Right renal cortex interstitium (tissue), 3 donors: ENCODE data around the gene SKA2. TPM values are rescaled to one million over a fixed set of nuclear protein-coding genes. Genes with fewer than 3 reads are reported as not detected.
A peak's percentile ranks its signal among the peaks of the same experiment; 100 is the strongest.
"Not testable (repeated sequence)": the region's sequence is repeated elsewhere in the genome, so short reads cannot be mapped to it uniquely, and the experiment has no call there.

Experiments used
- DNase-seq, 3 donors: peaks; one replicate each; pipeline ENCODE4 v3.0.0-alpha.2; 2013; ENCODE audit warnings: low read depth in 3 of 3, low spot score in 2 of 3
- polyA plus RNA-seq, 3 donors: library from polyadenylated mRNA; unstranded; fragments of 120-200 nt; gene quantifications; one replicate each; pipeline ENCODE4 v1.2.1, GENCODE V29; 2013; ENCODE audit not compliant: insufficient read length in 3 of 3

Gene SKA2
- polyA plus RNA-seq, 3 donors, result 85.2 to 94.8 (median 91.9) TPM

DNA sequence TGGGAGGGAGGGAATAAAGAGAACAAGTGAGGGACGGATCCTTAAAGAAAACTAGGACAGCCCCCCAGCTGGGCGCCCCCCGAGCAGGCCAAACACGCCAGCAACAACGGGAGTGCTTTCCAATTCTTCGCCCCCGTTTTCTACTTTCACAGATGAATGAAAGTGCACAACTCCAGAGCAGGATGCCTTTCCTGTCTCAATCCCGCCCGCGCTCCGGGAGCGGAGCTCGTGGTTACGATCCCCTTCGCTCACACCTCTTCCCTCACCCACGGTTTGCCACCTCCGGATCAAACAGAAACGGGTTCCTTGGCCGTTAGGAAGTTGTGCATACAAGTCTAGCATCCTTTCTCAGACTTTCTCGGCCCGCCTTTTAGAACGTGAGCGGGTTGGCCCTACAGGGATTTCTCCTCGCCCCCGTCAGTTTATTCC, 680 bp downstream of the SKA2 start:
- peak in 1 of 3 donors; percentile 31 for DNase-seq

DNA sequence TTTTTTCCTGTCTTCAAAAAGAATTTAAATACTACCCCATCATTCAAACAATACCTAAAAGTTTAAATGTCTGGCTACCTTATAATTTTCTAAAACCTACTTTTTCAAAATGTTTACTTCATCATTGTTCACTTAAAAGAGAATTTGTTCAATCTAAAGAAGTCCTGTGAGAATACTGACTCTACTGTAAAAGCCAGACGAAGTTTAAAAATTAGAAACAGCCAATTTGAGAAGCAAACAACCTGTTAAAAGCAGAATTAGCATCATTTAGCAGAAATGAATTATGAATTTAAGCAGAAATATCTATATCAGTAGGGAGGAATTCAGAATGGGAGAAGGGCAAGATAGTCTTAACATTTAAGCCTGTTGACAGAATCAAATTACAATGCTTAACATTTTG, 2.1 kb downstream of the SKA2 start:
- no peak for DNase-seq

GRCh38 chr17:59151591-59151990, 3.4 kb downstream of the SKA2 start:
- no peak for DNase-seq

GRCh38 chr17:59151006-59151405, 4.0 kb downstream of the SKA2 start:
- no peak for DNase-seq

DNA sequence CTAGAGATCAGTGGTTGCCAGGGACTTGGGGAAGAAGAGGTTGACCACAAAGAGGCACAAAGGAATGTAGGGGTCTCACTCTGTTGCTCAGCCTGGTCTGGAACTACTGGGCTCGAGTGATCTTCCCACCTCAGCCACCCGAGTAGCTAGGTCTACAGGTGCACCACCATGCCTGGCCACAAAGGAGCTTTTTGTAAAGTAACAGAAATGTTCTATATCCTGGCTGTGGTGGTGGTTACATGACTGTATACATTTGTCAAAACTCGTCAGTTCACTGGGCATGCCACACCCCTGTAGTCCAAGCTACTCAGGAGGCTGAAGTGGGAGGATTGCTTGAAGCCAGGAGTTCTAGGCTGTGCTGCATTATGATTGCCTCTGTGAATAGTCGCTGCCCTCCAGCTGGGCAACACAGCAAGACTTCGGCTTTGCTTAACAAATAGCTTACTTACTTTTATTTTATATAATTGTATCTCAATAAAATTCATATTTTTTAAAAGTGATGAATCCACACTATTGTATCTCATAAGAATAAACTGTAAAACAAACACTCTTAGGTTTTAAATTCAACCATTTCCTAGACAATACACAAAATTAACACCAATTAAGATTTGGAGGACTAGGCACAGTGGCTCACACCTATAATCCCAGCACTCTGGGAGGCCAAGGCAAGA, 5.0 kb downstream of the SKA2 start:
- DNase-seq, result no peak

GRCh38 chr17:59149051-59149450, 5.9 kb downstream of the SKA2 start:
- no peak for DNase-seq

DNA sequence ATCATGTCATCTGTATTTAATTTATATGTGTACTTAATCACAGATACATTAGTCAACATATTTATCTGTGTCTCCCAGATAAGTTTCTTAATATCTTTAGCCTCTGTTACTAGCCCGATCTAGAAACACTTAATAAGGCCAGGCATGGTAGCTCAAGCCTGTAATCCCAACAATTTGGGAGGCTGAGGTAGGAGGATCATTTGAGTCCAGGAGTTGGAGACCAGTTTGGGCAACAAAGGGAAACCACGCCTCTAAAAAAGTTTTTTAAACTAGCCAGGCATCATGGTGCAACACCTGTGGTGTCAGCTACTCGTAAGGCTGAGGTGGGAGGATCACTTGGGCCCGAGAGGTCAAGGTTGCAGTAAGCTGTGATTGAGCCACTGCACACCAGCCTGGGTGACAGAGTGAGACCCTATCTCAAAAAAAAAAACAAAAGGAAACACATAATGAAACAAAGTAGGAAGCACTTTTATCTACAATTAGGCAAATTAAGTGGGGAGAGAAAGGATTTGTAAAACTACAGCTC, 9.4 kb downstream of the SKA2 start:
- DNase-seq, result no peak

DNA sequence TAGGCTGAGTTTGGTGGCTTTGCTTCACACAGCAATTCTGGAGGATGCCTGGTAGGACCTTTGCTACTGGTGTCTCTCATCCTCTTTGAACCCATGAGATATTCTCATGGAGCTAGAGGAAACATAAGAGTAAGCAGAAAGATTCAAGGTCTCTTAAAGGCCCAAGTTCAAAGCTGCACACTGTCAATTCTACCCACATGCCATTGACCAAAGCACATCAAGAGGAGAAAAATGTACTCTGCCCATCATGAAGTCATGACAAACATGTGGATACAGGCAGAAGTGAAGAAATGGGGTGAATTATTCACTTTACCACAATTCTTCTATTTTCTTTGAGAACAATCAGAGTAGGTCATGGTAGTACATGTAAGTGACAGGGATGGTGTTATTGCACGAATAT, 13.1 kb downstream of the SKA2 start:
- DNase-seq, result no peak

- no peak for DNase-seq
These were observed 15.0 kb downstream of the SKA2 start for GRCh38 chr17:59139939-59140338.

- DNase-seq, result not testable (repeated sequence)
These were observed 16.6 kb downstream of the SKA2 start for GRCh38 chr17:59138339-59138738.

GRCh38 chr17:59131131-59131530, 23.9 kb downstream of the SKA2 start:
- no peak for DNase-seq

DNA sequence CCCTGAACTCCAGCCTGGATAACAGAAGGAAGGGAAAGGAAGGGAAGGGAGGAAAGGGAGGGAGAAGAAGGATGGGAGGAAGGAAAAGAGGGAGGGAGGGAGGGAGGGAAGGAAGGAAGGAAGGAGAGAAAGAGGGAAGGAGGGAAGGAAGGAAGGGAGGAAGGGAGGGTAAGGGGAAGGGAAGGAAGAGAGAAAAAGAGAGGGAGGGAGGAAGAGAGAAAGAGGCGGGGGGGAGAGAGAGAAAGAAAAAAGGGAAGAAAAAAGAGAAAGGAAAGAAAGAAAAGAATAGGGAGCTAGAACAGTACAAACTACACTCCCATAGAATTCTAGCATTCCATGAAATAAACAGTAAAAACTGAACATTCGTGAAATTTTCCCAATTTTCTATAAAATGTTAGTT, 25.2 kb downstream of the SKA2 start:
- no peak for DNase-seq

GRCh38 chr17:59126809-59127417, 28.1 kb downstream of the SKA2 start:
- no peak for DNase-seq

DNA sequence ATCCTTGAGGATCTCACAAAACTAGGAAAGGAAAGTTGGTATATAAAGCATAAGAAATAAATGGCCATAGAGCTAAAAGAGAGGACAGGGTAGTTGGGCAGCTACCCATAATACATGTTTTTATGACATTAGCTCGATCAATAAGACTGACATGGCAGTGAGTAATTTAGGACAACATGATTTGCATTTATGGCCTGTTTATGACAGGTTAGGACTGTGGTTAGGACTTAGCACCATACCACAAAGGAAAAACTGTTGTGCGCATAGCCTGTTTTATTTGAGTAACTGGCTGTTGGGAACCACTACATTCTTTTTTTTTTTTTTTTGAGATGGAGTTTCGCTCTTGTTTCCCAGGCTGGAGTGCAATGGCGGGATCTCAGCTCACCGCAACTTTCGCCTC, 30.3 kb downstream of the SKA2 start:
- DNase-seq, result no peak

DNA sequence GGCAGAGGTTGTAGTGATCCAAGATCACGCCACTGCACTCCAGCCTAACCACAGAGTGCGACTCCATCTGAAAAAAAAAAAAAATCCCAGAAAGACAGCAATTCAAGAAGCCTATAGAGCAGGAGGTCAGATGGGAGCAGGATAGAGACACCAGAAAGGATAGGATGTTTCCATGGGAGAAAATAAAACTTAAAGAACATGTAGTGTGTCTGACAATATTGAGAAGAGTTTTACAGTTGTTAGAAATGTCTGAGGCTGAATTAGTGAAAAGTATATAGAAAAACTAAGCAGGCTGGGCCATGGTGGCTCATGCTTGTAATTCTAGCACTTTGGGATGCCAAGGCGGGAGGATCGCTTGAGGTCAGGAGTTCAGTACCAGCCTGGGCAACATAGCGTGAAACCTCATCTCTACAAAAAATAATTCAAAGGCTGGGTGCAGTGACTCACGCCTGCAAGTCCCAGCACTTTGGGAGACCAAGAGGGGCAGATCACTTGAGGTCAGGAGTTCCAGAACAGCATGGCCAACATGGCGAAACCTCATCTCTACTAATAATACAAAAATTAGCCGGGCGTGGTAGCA, 33.0 kb downstream of the SKA2 start:
- DNase-seq, result no peak

DNA sequence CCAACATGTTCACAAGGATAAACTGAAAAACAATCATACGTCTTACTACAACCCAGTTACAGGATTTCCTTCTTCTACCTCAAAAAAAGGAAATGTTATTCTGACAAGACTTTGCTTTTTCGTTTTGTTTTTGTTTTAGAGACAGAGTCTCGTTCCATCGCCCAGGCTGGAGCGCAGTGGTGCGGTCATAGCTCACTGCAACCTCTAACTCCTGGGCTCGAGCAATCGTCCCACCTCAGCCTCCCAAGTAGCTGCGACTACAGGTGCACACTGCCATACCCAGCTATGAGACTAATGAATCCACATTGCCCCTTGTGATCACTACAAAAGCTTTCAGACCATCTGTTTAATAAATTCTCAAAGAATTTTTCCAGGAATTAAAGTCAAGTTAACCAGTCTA, 39.5 kb downstream of the SKA2 start:
- no peak for DNase-seq

- DNase-seq, result no peak
These were observed 43.4 kb downstream of the SKA2 start for GRCh38 chr17:59111539-59111938.

- no peak for DNase-seq
These were observed 44.0 kb downstream of the SKA2 start for GRCh38 chr17:59110973-59111372.

GRCh38 chr17:59108400-59109102, 46.4 kb downstream of the SKA2 start:
- no peak for DNase-seq

DNA sequence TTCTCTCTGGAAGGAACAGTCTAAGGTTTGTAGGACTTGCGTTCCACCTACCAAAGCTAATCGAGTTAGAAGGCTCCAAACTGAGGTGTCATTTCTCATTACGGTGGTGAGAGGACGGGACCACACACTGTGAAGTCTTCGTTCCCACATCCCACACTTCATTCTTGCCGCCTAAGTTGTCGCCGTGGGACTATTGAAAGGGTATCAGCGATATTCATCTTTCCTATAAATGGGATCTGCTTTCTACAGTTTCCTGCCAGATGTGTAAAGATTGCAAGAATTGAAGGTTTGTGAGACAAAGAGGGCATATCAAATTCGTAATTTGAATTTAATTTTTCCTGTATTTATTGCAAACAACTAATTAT, 47.7 kb downstream of the SKA2 start:
- no peak for DNase-seq

DNA sequence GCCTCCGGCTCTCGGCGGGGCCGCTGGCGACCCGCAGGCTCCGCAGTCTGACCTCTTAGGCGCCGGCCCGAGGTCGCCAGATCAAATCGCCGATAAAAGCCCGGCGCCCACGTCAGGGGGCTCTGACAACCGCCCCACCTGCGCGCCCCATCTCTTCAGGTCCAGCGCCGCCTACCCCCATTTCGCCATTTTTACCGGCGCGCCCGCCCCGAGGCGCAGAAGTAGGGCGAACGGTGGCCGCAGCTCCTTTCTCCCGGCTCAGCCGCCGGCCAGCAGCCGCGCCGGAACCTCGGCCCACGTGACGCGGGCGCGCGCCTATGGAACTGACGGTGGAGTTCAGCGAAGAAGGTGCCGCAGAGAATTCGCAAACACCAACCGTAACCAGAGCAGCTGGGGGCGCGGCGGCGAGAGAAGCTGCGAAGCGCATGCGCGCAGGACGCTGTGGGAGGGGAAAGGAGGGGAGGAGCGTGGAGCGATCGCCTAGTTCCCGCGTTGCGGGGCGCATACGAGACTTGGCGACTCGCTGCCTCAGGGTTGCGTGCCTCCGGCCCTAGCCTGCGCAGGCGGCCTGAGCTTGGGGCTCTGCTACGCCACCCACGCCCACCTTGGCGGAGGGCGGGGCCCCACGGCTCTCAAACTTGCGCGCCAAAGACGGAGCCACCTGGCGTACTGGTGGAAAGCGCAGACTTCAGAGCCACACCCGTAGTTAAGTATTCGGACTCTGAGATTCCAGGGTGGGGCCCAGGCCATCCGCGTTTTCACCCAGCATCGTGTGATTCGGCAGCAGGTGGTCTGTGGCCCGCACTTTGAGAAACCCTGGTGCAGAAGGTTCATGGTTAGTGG, 48.3 kb downstream of the SKA2 start, which contains the start of gene TRIM37:
TSS of gene TRIM37 (minus strand) at position 418 of the 843 bp plus-strand sequence. CDS start 419 bp downstream, outside the sequence.
- peak; percentile 95 to 97 (median 96) for DNase-seq
